Endothelial cell of umbilical vein (primary cell): ENCODE data around the gene ALK.

ENCODE experiments used
- CTCF ChIP-seq, 2 donors: IDR thresholded peaks; 1 replicate in 1 of 2; 2 replicates in 1 of 2; pipeline ENCODE4 v1.5.1; 2011; ENCODE audit warnings: low read length in 2 of 2, mild to moderate bottlenecking in 2 of 2, moderate library complexity in 2 of 2, control low read depth in 1 of 2, inconsistent platforms in 1 of 2, low read depth in 1 of 2; ENCODE audit not compliant: insufficient read depth in 1 of 2; ENCODE audit errors: extremely low read depth in 1 of 2
- EZH2 ChIP-seq: IDR thresholded peaks from 2 replicates; pipeline ENCODE4 v1.6.1; 2012; ENCODE audit warnings: borderline replicate concordance, low read depth, mild to moderate bottlenecking, moderate library complexity, low read length, inconsistent platforms; ENCODE audit not compliant: severe bottlenecking
- FOS ChIP-seq: IDR thresholded peaks from 2 replicates; pipeline ENCODE4 v1.6.1; 2011; ENCODE audit warnings: mild to moderate bottlenecking, low read length, moderate library complexity, borderline replicate concordance; ENCODE audit not compliant: insufficient read depth
- GATA2 ChIP-seq: IDR thresholded peaks from 2 replicates; pipeline ENCODE4 v1.7.0; 2011; ENCODE audit warnings: low read depth, mild to moderate bottlenecking, moderate library complexity, mixed read lengths, low read length; ENCODE audit not compliant: insufficient read length, insufficient read depth
- JUN ChIP-seq: IDR thresholded peaks from 2 replicates; pipeline ENCODE4 v1.6.1; 2011; ENCODE audit warnings: borderline replicate concordance, low read depth; ENCODE audit not compliant: insufficient read length, insufficient read depth
- MAX ChIP-seq: IDR thresholded peaks from 2 replicates; pipeline ENCODE4 v1.6.1; 2011; ENCODE audit not compliant: insufficient read depth, insufficient read length
- POLR2A ChIP-seq: IDR thresholded peaks from 2 replicates; pipeline ENCODE4 v1.6.1; 2012; ENCODE audit warnings: low read depth, mild to moderate bottlenecking, control low read depth, low read length
- POLR2AphosphoS5 ChIP-seq: IDR thresholded peaks from 2 replicates; pipeline ENCODE4 v1.6.1; 2012; ENCODE audit warnings: low read depth, mild to moderate bottlenecking, control low read depth, low read length, moderate library complexity; ENCODE audit not compliant: insufficient read depth

GRCh38 chr2:29644949-29645348 lies 276.4 kb downstream of the ALK start:
- TF ChIP-seq CTCF (IDR thresholded peaks at IDR 0.05; ENCODE audit: extremely low read depth in 1 of 2, insufficient read depth in 1 of 2, low read depth in 1 of 2, low read length in 2 of 2) (no peak), POLR2AphosphoS5 (no peak), EZH2 (no peak), POLR2A (no peak), GATA2 (no peak), MAX (no peak), FOS (no peak), JUN (no peak)
